ENCODE data around the gene PMEPA1.
A peak's percentile ranks its signal among the peaks of the same experiment; 100 is the strongest.

PMEPA1 gene

DNA sequence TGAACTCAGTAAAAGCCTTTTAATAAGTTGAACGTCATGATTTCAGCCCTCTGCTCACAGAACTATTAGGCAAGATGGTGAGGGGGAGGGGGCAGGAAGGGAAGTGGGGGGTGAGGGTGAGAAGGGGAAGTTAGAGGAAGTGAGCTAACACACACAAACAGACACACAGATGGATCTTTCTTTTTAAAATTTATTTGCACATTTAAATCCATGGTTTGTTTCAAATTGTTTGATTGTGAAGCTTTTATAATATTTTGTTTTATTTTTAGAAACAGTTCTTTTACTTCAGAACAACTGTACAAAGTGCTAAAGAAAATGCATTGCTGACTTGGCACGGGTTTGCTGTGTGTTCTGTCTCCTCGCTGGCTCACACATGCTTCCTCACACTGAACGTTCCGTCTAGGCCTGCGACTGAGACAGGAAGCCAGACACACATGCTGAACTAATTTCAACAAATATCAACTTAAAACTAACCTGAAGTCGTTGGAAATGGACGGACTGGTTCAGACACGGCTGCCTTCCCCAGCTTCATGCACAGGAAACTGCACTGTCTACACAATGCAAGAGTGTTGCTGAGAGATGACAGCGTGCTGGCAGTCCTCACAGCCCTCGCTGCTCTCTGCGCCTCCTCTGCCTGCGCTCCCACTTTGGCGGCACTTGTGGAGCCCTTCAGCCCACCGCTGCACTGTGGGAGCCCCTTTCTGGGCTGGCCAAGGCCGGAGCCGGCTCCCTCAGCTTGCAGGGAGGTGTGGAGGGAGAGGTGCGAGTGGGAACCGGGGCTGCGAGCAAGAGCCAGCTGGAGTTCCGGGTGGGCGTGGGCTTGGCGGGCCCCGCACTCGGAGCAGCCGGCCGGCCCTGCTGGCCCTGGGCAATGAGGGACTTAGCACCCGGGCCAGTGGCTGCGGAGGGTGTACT, 81.5 kb downstream of the PMEPA1 start:
- Histone ChIP-seq H3K27ac (ENCODE audit: low read depth, low read length) (peak overlapping the region; percentile 83), H3K79me2 (ENCODE audit: control insufficient read depth, low read length) (no peaks in the 10 kb centered on the region), H3F3A (ENCODE audit: control insufficient read depth, insufficient read depth) (peaks cover 7% of the 10 kb centered on the region; the same call in 1 of the 2 replicates), H3K27me3 (ENCODE audit: control insufficient read depth, low read length) (peaks cover 55% of the 10 kb centered on the region), H4K20me1 (ENCODE audit: control insufficient read depth, insufficient read depth, low read depth, low read length) (no peaks in the 10 kb centered on the region), H3K4me1 (ENCODE audit: control insufficient read depth, low read length) (peaks cover 43% of the 10 kb centered on the region), H3K9me2 (replicated peaks; ENCODE audit: control insufficient read depth, low read length) (no peaks in the 10 kb centered on the region), H3K4me3 (ENCODE audit: low read length) (peak overlapping the region; percentile 48), H3K9me3 (ENCODE audit: control insufficient read depth, insufficient read depth, low read length) (peaks cover 12% of the 10 kb centered on the region; the same call in 1 of the 2 replicates), H3K4me2 (ENCODE audit: low read length) (peak overlapping the region; percentile 66), H3K36me3 (ENCODE audit: control insufficient read depth, low read length) (no peaks in the 10 kb centered on the region)
- TF ChIP-seq, protein P1, sequence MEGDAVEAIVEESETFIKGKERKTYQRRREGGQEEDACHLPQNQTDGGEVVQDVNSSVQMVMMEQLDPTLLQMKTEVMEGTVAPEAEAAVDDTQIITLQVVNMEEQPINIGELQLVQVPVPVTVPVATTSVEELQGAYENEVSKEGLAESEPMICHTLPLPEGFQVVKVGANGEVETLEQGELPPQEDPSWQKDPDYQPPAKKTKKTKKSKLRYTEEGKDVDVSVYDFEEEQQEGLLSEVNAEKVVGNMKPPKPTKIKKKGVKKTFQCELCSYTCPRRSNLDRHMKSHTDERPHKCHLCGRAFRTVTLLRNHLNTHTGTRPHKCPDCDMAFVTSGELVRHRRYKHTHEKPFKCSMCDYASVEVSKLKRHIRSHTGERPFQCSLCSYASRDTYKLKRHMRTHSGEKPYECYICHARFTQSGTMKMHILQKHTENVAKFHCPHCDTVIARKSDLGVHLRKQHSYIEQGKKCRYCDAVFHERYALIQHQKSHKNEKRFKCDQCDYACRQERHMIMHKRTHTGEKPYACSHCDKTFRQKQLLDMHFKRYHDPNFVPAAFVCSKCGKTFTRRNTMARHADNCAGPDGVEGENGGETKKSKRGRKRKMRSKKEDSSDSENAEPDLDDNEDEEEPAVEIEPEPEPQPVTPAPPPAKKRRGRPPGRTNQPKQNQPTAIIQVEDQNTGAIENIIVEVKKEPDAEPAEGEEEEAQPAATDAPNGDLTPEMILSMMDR (IDR thresholded peaks at IDR 0.05; ENCODE audit: low read depth, low read length, poor library complexity, severe bottlenecking), result no peak

DNA sequence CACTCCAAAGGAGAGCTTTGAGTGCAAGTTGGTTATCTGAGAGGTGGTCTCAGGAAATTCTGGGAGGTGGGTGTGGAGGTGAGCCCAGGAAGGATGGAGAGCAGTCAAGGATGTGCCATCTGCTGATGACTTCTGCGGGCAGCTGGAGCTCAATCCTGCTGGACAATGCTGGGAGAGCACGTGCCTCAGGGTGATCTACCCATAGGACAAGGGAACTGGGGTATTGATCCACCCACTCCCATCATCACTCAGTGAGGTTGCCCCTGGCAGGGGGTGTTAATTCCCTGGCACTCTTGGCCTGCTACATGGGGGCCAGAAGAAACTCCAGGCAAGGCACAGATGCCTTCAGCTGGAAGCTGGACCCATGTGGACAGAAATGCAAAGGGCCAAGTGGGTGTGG, 82.5 kb downstream of the PMEPA1 start:
- Histone ChIP-seq H3K9me3 (ENCODE audit: control insufficient read depth, insufficient read depth, low read length) (peaks cover 12% of the 10 kb centered on the region; the same call in 1 of the 2 replicates), H3K4me1 (ENCODE audit: control insufficient read depth, low read length) (peaks cover 35% of the 10 kb centered on the region), H3K27ac (ENCODE audit: low read depth, low read length) (peak overlapping the region; percentile 83; the same call in 1 of the 2 replicates), H3K27me3 (ENCODE audit: control insufficient read depth, low read length) (peaks cover 53% of the 10 kb centered on the region), H3K79me2 (ENCODE audit: control insufficient read depth, low read length) (no peaks in the 10 kb centered on the region), H3K36me3 (ENCODE audit: control insufficient read depth, low read length) (no peaks in the 10 kb centered on the region), H3K4me3 (ENCODE audit: low read length) (peak overlapping the region; percentile 48), H3K4me2 (ENCODE audit: low read length) (peak overlapping the region; percentile 66), H3F3A (ENCODE audit: control insufficient read depth, insufficient read depth) (peaks cover 7% of the 10 kb centered on the region; the same call in 1 of the 2 replicates), H3K9me2 (replicated peaks; ENCODE audit: control insufficient read depth, low read length) (no peaks in the 10 kb centered on the region), H4K20me1 (ENCODE audit: control insufficient read depth, insufficient read depth, low read depth, low read length) (no peaks in the 10 kb centered on the region)
- no peak for TF ChIP-seq EZH2phosphoT487 (IDR thresholded peaks at IDR 0.05; ENCODE audit: borderline replicate concordance, low read length)
- TF ChIP-seq, protein P1 (IDR thresholded peaks at IDR 0.05; ENCODE audit: low read depth, low read length, poor library complexity, severe bottlenecking), result no peak

DNA sequence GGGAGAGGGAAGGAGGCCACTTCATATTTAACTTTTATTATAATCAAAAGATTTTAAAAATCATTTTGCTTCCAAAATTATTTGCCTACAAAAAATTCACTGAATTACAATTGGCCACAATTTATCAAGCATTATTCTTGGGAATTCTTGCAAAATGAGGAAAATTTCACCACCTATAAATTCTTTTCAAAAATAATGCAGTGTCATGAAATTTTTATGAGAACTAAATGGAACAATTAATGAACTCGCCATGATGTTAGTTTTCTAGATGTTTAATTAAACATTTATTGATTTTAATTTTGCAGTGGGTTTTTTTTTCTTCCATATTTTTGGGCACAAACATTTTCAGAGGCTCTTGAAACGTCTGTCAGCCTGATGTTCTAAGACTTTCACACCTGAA, 83.8 kb downstream of the PMEPA1 start:
- no peak overlapping the region for H3K4me2 ChIP-seq (ENCODE audit: low read length)
- peaks cover 7% of the 10 kb centered on the region; the same call in 1 of the 2 replicates for H3F3A ChIP-seq (ENCODE audit: control insufficient read depth, insufficient read depth)
- no peak overlapping the region for H3K27ac ChIP-seq (ENCODE audit: low read depth, low read length)
- TF ChIP-seq, protein P1 (IDR thresholded peaks at IDR 0.05; ENCODE audit: low read depth, low read length, poor library complexity, severe bottlenecking), result no peak
- TF ChIP-seq EZH2phosphoT487 (IDR thresholded peaks at IDR 0.05; ENCODE audit: borderline replicate concordance, low read length), result no peak
- peaks cover 12% of the 10 kb centered on the region; the same call in 1 of the 2 replicates for H3K9me3 ChIP-seq (ENCODE audit: control insufficient read depth, insufficient read depth, low read length)
- no peaks in the 10 kb centered on the region for H3K9me2 ChIP-seq (replicated peaks; ENCODE audit: control insufficient read depth, low read length)
- no peaks in the 10 kb centered on the region for H3K36me3 ChIP-seq (ENCODE audit: control insufficient read depth, low read length)
- no peaks in the 10 kb centered on the region for H3K79me2 ChIP-seq (ENCODE audit: control insufficient read depth, low read length)
- peaks cover 55% of the 10 kb centered on the region for H3K27me3 ChIP-seq (ENCODE audit: control insufficient read depth, low read length)
- H3K4me1 ChIP-seq (ENCODE audit: control insufficient read depth, low read length), result peaks cover 36% of the 10 kb centered on the region
- no peak overlapping the region for H3K4me3 ChIP-seq (ENCODE audit: low read length)
- peaks cover 9% of the 10 kb centered on the region for H4K20me1 ChIP-seq (ENCODE audit: control insufficient read depth, insufficient read depth, low read depth, low read length)
